Transverse colon (tissue), 3 donors: ENCODE measurements around the gene NYNRIN.

Experiments used
- CTCF ChIP-seq, 5 experiments: fragments of 200-600 bp in 3 of 5; fragments of 450-650 bp in 2 of 5; sonication (generic) in 3 of 5; IDR thresholded peaks; 1 replicate in 2 of 5; 2 replicates in 3 of 5; pipeline ENCODE4 v1.5.1; 2016 to 2017; ENCODE audit warnings: antibody characterized with exemption in 5 of 5, inconsistent platforms in 3 of 5, mild to moderate bottlenecking in 2 of 5, moderate library complexity in 1 of 5
- EP300 ChIP-seq: sonication (generic); formaldehyde crosslinking; IDR thresholded peaks from one replicate; pipeline ENCODE4 v1.6.1; 2017; ENCODE audit warnings: antibody characterized with exemption, low read depth
- POLR2A ChIP-seq: fragments of 450-650 bp; IDR thresholded peaks from one replicate; pipeline ENCODE4 v1.6.1; 2016; ENCODE audit warnings: antibody characterized with exemption, mild to moderate bottlenecking, moderate library complexity

DNA sequence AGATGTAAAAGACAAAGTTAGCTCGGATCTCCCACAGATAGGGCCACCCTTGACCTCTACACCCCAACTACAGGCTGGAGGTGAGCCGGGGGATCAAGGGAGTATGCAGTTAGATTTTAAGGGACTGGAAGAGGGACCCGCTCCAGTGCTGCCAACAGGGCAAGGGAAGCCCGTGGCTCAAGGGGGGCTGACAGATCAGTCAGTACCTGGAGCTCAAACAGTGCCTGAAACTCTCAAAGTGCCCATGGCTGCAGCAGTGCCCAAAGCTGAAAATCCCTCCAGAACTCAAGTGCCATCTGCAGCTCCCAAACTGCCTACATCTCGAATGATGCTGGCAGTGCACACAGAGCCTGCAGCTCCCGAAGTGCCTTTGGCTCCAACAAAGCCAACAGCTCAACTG is 10.4 kb downstream of the NYNRIN start:
- TF ChIP-seq CTCF (IDR thresholded peaks at IDR 0.05) (no peak), POLR2A (no peak), EP300 (no peak)
